H9 (cell line): ENCODE data around the gene HNF1B. TPM values are rescaled to one million over a fixed set of nuclear protein-coding genes. Genes with fewer than 3 reads are reported as not detected.

Experiments
- DNase-seq: peaks from one replicate; pipeline ENCODE4 v3.0.0-alpha.2; 2017
- H2AFZ ChIP-seq: one replicate; pipeline ENCODE4 v1.6.1; 2013; ENCODE audit warnings: mild to moderate bottlenecking, low read length, control low read depth, moderate library complexity
- H2AK5ac ChIP-seq: 2 replicates; pipeline ENCODE4 v1.6.1; 2013; ENCODE audit warnings: low read length, control low read depth, mixed read lengths; ENCODE audit not compliant: insufficient read length
- H2BK120ac ChIP-seq: one replicate; pipeline ENCODE4 v1.6.1; 2013; ENCODE audit warnings: low read depth, mild to moderate bottlenecking, low read length, control low read depth, inconsistent platforms; ENCODE audit not compliant: poor library complexity, severe bottlenecking
- H2BK12ac ChIP-seq: 2 replicates; pipeline ENCODE4 v1.6.1; 2013; ENCODE audit warnings: low read length, control low read depth, mixed read lengths, low read depth; ENCODE audit not compliant: insufficient read length
- H2BK15ac ChIP-seq: 2 replicates; pipeline ENCODE4 v1.6.1; 2013; ENCODE audit warnings: low read depth, low read length, control low read depth
- H2BK20ac ChIP-seq: one replicate; pipeline ENCODE4 v1.6.1; 2013; ENCODE audit warnings: low read depth, mild to moderate bottlenecking, low read length, control low read depth, inconsistent platforms; ENCODE audit not compliant: poor library complexity, severe bottlenecking
- H2BK5ac ChIP-seq: 2 replicates; pipeline ENCODE4 v1.6.1; 2013; ENCODE audit warnings: low read length, control low read depth, mixed read lengths; ENCODE audit not compliant: insufficient read length
- H3K14ac ChIP-seq: 2 replicates; pipeline ENCODE4 v1.6.1; 2013; ENCODE audit warnings: low read length, control low read depth; ENCODE audit not compliant: insufficient read depth
- H3K18ac ChIP-seq: 2 replicates; pipeline ENCODE4 v1.6.1; 2013; ENCODE audit warnings: low read depth, mild to moderate bottlenecking, mixed read lengths, low read length, control low read depth; ENCODE audit not compliant: insufficient read length
- H3K23ac ChIP-seq: 2 replicates; pipeline ENCODE4 v1.6.1; 2013; ENCODE audit warnings: low read length, control low read depth, mixed read lengths, low read depth; ENCODE audit not compliant: insufficient read length
- H3K23me2 ChIP-seq: 2 replicates; pipeline ENCODE4 v1.6.1; 2013; ENCODE audit warnings: low read depth, mild to moderate bottlenecking, mixed read lengths, low read length, control low read depth; ENCODE audit not compliant: insufficient read length, poor library complexity, severe bottlenecking
- H3K27ac ChIP-seq: 2 replicates; pipeline ENCODE4 v1.5.1; 2013; ENCODE audit warnings: low read length, control low read depth, mixed read lengths, low read depth; ENCODE audit not compliant: insufficient read length
- H3K27me3 ChIP-seq: 2 replicates; pipeline ENCODE4 v1.6.1; 2013; ENCODE audit warnings: low read length, control low read depth, inconsistent platforms; ENCODE audit not compliant: insufficient read depth
- H3K4ac ChIP-seq: 2 replicates; pipeline ENCODE4 v1.6.1; 2013; ENCODE audit warnings: low read depth, mild to moderate bottlenecking, control low read depth, inconsistent platforms, low read length, moderate library complexity
- H3K4me1 ChIP-seq: 2 replicates; pipeline ENCODE4 v1.6.1; 2013; ENCODE audit warnings: low read length, control low read depth, inconsistent platforms; ENCODE audit not compliant: insufficient read depth
- H3K4me2 ChIP-seq: 2 replicates; pipeline ENCODE4 v1.6.1; 2013; ENCODE audit warnings: low read length, control low read depth, mixed read lengths; ENCODE audit not compliant: insufficient read length, insufficient read depth
- H3K56ac ChIP-seq: 2 replicates; pipeline ENCODE4 v1.6.1; 2013; ENCODE audit warnings: low read depth, mild to moderate bottlenecking, mixed read lengths, low read length, control low read depth; ENCODE audit not compliant: insufficient read length
- H3K79me1 ChIP-seq: 2 replicates; pipeline ENCODE4 v1.6.1; 2013; ENCODE audit warnings: low read depth, mild to moderate bottlenecking, moderate library complexity, low read length, control low read depth, inconsistent platforms; ENCODE audit not compliant: insufficient read depth, poor library complexity, severe bottlenecking
- H3K79me2 ChIP-seq: 2 replicates; pipeline ENCODE4 v1.6.1; 2013; ENCODE audit warnings: low read length, control low read depth, inconsistent platforms; ENCODE audit not compliant: insufficient read depth
- H3K9ac ChIP-seq: 2 replicates; pipeline ENCODE4 v1.6.1; 2013; ENCODE audit warnings: low read length, control low read depth, mixed read lengths; ENCODE audit not compliant: insufficient read length; ENCODE audit errors: extremely low read depth
- H3K9me3 ChIP-seq: one replicate; pipeline ENCODE4 v1.6.1; 2013; ENCODE audit warnings: low read depth, low read length, inconsistent platforms; ENCODE audit not compliant: control insufficient read depth
- H3T11ph ChIP-seq: one replicate; pipeline ENCODE4 v1.6.1; 2013; ENCODE audit warnings: mild to moderate bottlenecking, low read length, control low read depth, inconsistent platforms
- H4K20me1 ChIP-seq: one replicate; pipeline ENCODE4 v1.6.1; 2013; ENCODE audit not compliant: control insufficient read depth, insufficient read length, insufficient read depth
- H4K5ac ChIP-seq: 2 replicates; pipeline ENCODE4 v1.6.1; 2013; ENCODE audit warnings: low read depth, mild to moderate bottlenecking, mixed read lengths, low read length, control low read depth; ENCODE audit not compliant: insufficient read length
- H4K8ac ChIP-seq: replicated peaks from 2 replicates; pipeline ENCODE4 v1.6.1; 2013; ENCODE audit warnings: low read length, control low read depth, mixed read lengths, low read depth; ENCODE audit not compliant: insufficient read length
- H4K91ac ChIP-seq: 2 replicates; pipeline ENCODE4 v1.6.1; 2013; ENCODE audit warnings: low read depth, mild to moderate bottlenecking, moderate library complexity, mixed read lengths, low read length, control low read depth; ENCODE audit not compliant: insufficient read length
- H3K27ac Mint-ChIP-seq, 3 experiments: 2 replicates in 2 of 3; 3 replicates in 1 of 3; pipeline ENCODE4 v1.8.0; 2020 to 2021; ENCODE audit warnings: mixed read lengths in 3 of 3, mild to moderate bottlenecking in 1 of 3, moderate library complexity in 1 of 3
- H3K27me3 Mint-ChIP-seq: 2 replicates; pipeline ENCODE4 v1.8.0; 2021; ENCODE audit warnings: low read depth, mild to moderate bottlenecking, moderate library complexity, mixed read lengths
- H3K36me3 Mint-ChIP-seq, 3 experiments: 2 replicates in 2 of 3; 3 replicates in 1 of 3; pipeline ENCODE4 v1.8.0; 2020 to 2021; ENCODE audit warnings: low read depth in 3 of 3, mixed read lengths in 3 of 3; ENCODE audit not compliant: insufficient read depth in 1 of 3
- H3K4me1 Mint-ChIP-seq, 2 experiments: 2 replicates each; pipeline ENCODE4 v1.8.0; 2020; ENCODE audit warnings: mixed read lengths in 2 of 2
- H3K4me3 Mint-ChIP-seq, 2 experiments: 2 replicates in 1 of 2; 3 replicates in 1 of 2; pipeline ENCODE4 v1.8.0; 2020 to 2021; ENCODE audit warnings: mild to moderate bottlenecking in 2 of 2, mixed read lengths in 2 of 2, moderate library complexity in 1 of 2
- H3K9me3 Mint-ChIP-seq, 2 experiments: 2 replicates in 1 of 2; 3 replicates in 1 of 2; pipeline ENCODE4 v1.8.0; 2020; ENCODE audit warnings: mild to moderate bottlenecking in 2 of 2, mixed read lengths in 2 of 2, moderate library complexity in 1 of 2
- WGBS: extraction: QIAGEN DNeasy Blood & Tissue Kit; methylation state at CpG from one replicate; pipeline ENCODE4 v1.1.7; 2013; ENCODE audit warnings: missing lambda C conversion rate, low lambda C conversion rate, mixed read lengths; ENCODE audit not compliant: insufficient read length; ENCODE audit errors: extremely low coverage; 5-methylcytosine and 5-hydroxymethylcytosine counted together
- total RNA-seq: library from RNA; stranded (reverse); gene quantifications from 2 replicates; pipeline ENCODE4 v1.2.1, GENCODE V29; 2021
- TF ChIP-seq, protein P1 (sequence below): fragments of 200-600 bp; sonication (generic); conservative IDR thresholded peaks from 3 replicates; pipeline ENCODE4 v1.8.0; 2021; ENCODE audit warnings: antibody characterized with exemption, mild to moderate bottlenecking

Gene HNF1B
- total RNA-seq, 1 experiment from 2014 or later: not detected

DNA sequence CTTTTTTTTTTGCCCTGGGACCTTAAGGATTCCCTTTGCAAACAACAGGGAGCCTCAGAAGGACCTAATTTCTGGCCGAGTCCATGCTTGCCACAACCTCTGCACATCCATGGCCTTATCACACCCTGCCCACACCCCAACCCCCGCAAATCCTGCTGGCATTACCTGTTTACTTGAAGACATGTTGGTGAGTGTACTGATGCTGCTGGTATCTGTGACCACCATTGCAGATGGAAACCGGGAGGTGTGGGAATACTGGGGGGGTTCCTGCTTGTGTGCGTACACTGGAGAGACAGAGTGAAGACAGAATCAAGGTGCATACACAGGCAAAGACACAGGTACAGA, 46.0 kb downstream of the HNF1B start:
- Histone ChIP-seq H3K27ac (no peak overlapping the region), H4K91ac (no peak overlapping the region), H2BK15ac (no peak overlapping the region), H3K27me3 (no peaks in the 10 kb centered on the region), H3K4me2 (no peak overlapping the region), H3K14ac (no peak overlapping the region), H2AK5ac (no peak overlapping the region), H2BK12ac (no peak overlapping the region), H3K23me2 (no peaks in the 10 kb centered on the region), H3K56ac (no peak overlapping the region), H3K4ac (no peak overlapping the region), H3K9ac (no peak overlapping the region), H2BK5ac (no peak overlapping the region), H3K79me1 (no peaks in the 10 kb centered on the region), H2AFZ (no peak overlapping the region), H2BK20ac (no peak overlapping the region), H3K18ac (no peak overlapping the region), H4K20me1 (no peaks in the 10 kb centered on the region), H3K4me1 (no peaks in the 10 kb centered on the region), H4K8ac (no peak overlapping the region), H3K79me2 (no peaks in the 10 kb centered on the region), H3K23ac (no peak overlapping the region), H2BK120ac (no peak overlapping the region), H3K9me3 (no peaks in the 10 kb centered on the region), H4K5ac (no peak overlapping the region), H3T11ph (no peak overlapping the region)
- Mint-ChIP-seq H3K9me3 (peaks cover 11 to 14% of the 10 kb centered on the region in 2 experiments), H3K4me1 (peaks cover 0 to 3% of the 10 kb centered on the region in 2 experiments; a peak in 1 of 4 replicates), H3K36me3 (peaks cover 5 to 6% (median 5%) of the 10 kb centered on the region in 3 experiments; a peak in 5 of 7 replicates), H3K4me3 (no peak overlapping the region), H3K27ac (no peak overlapping the region), H3K27me3 (peaks cover 13% of the 10 kb centered on the region)
- TF ChIP-seq, protein P1, sequence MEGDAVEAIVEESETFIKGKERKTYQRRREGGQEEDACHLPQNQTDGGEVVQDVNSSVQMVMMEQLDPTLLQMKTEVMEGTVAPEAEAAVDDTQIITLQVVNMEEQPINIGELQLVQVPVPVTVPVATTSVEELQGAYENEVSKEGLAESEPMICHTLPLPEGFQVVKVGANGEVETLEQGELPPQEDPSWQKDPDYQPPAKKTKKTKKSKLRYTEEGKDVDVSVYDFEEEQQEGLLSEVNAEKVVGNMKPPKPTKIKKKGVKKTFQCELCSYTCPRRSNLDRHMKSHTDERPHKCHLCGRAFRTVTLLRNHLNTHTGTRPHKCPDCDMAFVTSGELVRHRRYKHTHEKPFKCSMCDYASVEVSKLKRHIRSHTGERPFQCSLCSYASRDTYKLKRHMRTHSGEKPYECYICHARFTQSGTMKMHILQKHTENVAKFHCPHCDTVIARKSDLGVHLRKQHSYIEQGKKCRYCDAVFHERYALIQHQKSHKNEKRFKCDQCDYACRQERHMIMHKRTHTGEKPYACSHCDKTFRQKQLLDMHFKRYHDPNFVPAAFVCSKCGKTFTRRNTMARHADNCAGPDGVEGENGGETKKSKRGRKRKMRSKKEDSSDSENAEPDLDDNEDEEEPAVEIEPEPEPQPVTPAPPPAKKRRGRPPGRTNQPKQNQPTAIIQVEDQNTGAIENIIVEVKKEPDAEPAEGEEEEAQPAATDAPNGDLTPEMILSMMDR: no peak
- no peak for DNase-seq
- WGBS: no CpG with 5 or more reads among the region's 4 CpGs
